K562 (cell line): Measurements from ENCODE around the gene ENTPD5. TPM values are rescaled to one million over a fixed set of nuclear protein-coding genes. Genes with fewer than 3 reads are reported as not detected.

Source experiments
- ATAC-seq: fragments of 200-7000 bp; cut with Tn5 transposase; 3 replicates; pipeline ENCODE4 v1.9.1; 2020; ENCODE audit warnings: moderate library complexity
- BruUV-seq: library from RNA; stranded (reverse); fragments of 400-500 nt; replicated peaks from 2 replicates; lab custom pipeline; 2021; lab: Mats Ljungman, UMichigan
- CTCF ChIA-PET: fragments of 300-600 bp; formaldehyde crosslinking; extraction: SDS; loops from one replicate; lab custom pipeline; 2021; ENCODE audit warnings: low intra/inter-chr PET ratio; lab: Yijun Ruan, JAX
- POLR2A ChIA-PET: fragments of 300-600, 350-650 bp; sonication (Branson Sonifier 250); formaldehyde crosslinking; extraction: SDS; loops from one replicate; lab custom pipeline; 2021; ENCODE audit warnings: antibody characterized with exemption, inconsistent platforms; lab: Yijun Ruan, JAX
- DNase-seq, 4 experiments: peaks; one replicate each; pipeline versions ENCODE4 v3.0.0 to v3.0.0-alpha.2; 2011 to 2018; ENCODE audit warnings: low spot score in 3 of 4, mixed read lengths in 3 of 4; ENCODE audit errors: extremely low read depth in 1 of 4
- FAIRE-seq: peaks from 2 replicates; lab custom pipeline; 2011; peaks lifted over from hg19 to GRCh38; lab: Jason Lieb, UNC
- H2AFZ ChIP-seq: 2 replicates; pipeline ENCODE4 v1.6.0; 2011; ENCODE audit warnings: low read depth, low read length, control low read depth, inconsistent platforms
- H3K27ac ChIP-seq: fragments of 200-600 bp; 3 replicates; pipeline ENCODE4 v1.8.0; 2011; ENCODE audit warnings: low read depth, mild to moderate bottlenecking, control low read depth, inconsistent platforms, low read length, moderate library complexity, mixed read lengths; ENCODE audit errors: extremely low read depth
- H3K27me3 ChIP-seq, 2 experiments: fragments of 300-600 bp in 1 of 2; 2 replicates in 1 of 2; 3 replicates in 1 of 2; pipeline versions ENCODE4 v1.6.0 to v1.8.0; 2011; ENCODE audit warnings: inconsistent platforms in 2 of 2, low read length in 2 of 2, mild to moderate bottlenecking in 1 of 2, mixed read lengths in 1 of 2, moderate library complexity in 1 of 2; ENCODE audit not compliant: control insufficient read depth in 2 of 2, insufficient read depth in 2 of 2
- H3K36me3 ChIP-seq: fragments of 300-600 bp; 3 replicates; pipeline ENCODE4 v1.8.0; 2011; ENCODE audit warnings: mild to moderate bottlenecking, low read length, inconsistent platforms; ENCODE audit not compliant: control insufficient read depth, insufficient read depth
- H3K4me1 ChIP-seq, 2 experiments: fragments of 200-600 bp in 1 of 2; replicated peaks in 1 of 2; 2 replicates in 1 of 2; 3 replicates in 1 of 2; pipeline versions ENCODE4 v1.5.1 to v1.8.0; 2011; ENCODE audit warnings: inconsistent platforms in 2 of 2, low read length in 2 of 2, mild to moderate bottlenecking in 1 of 2, mixed read lengths in 1 of 2, moderate library complexity in 1 of 2; ENCODE audit not compliant: control insufficient read depth in 2 of 2, insufficient read depth in 2 of 2
- H3K4me2 ChIP-seq: 2 replicates; pipeline ENCODE4 v1.6.1; 2011; ENCODE audit warnings: low read length, control low read depth, inconsistent platforms, mixed read lengths; ENCODE audit not compliant: insufficient read depth
- H3K4me3 ChIP-seq: fragments of 200-600 bp; sonication (generic), shearing (Covaris generic); 2 replicates; pipeline ENCODE4 v1.5.1; 2016; ENCODE audit warnings: control low read depth, inconsistent platforms
- H3K79me2 ChIP-seq: fragments of 200-600 bp; 3 replicates; pipeline ENCODE4 v1.8.0; 2011; ENCODE audit warnings: low read length, inconsistent platforms; ENCODE audit not compliant: control insufficient read depth, insufficient read depth
- H3K9ac ChIP-seq, 2 experiments: 2 replicates each; pipeline versions ENCODE4 v1.6.0 to v1.6.1; 2011; ENCODE audit warnings: low read depth in 2 of 2, low read length in 2 of 2, control low read depth in 1 of 2, inconsistent platforms in 1 of 2, mild to moderate bottlenecking in 1 of 2, mixed read lengths in 1 of 2; ENCODE audit not compliant: insufficient read depth in 1 of 2
- H3K9me1 ChIP-seq: one replicate; pipeline ENCODE4 v1.6.0; 2011; ENCODE audit warnings: inconsistent platforms, mild to moderate bottlenecking, low read length, moderate library complexity; ENCODE audit not compliant: control insufficient read depth, insufficient read depth
- H3K9me3 ChIP-seq: replicated peaks from 2 replicates; pipeline ENCODE4 v1.5.1; 2011; ENCODE audit warnings: low read depth, low read length, inconsistent platforms; ENCODE audit not compliant: control insufficient read depth, insufficient read depth
- H4K20me1 ChIP-seq: replicated peaks from 2 replicates; pipeline ENCODE4 v1.6.1; 2011; ENCODE audit warnings: low read length, inconsistent platforms, mixed read lengths; ENCODE audit not compliant: control insufficient read depth, insufficient read depth
- HINFP ChIP-seq: fragments of 450-650 bp; conservative IDR thresholded peaks from 2 replicates; pipeline ENCODE4 v1.6.1; 2016; ENCODE audit warnings: missing genetic modification characterization, low read depth, mild to moderate bottlenecking, control low read depth, missing compliant biosample characterization
- HMGXB4 ChIP-seq: sonication (generic); formaldehyde crosslinking; IDR thresholded peaks from 2 replicates; pipeline ENCODE4 v1.8.1; 2023; ENCODE audit warnings: mild to moderate bottlenecking, missing genetic modification reagents
- MEF2A ChIP-seq: IDR thresholded peaks from 2 replicates; pipeline ENCODE4 v1.6.1; 2011; ENCODE audit warnings: low read depth, mild to moderate bottlenecking, low read length, moderate library complexity; ENCODE audit not compliant: control insufficient read depth
- MTA3 ChIP-seq: fragments of 450-650 bp; formaldehyde crosslinking; IDR thresholded peaks from 2 replicates; pipeline ENCODE4 v1.6.1; 2017; ENCODE audit warnings: mild to moderate bottlenecking, borderline replicate concordance
- NFIC ChIP-seq: fragments of 450-650 bp; IDR thresholded peaks from 2 replicates; pipeline ENCODE4 v1.6.1; 2017; ENCODE audit warnings: mild to moderate bottlenecking, inconsistent platforms
- THRA ChIP-seq: fragments of 450-650 bp; IDR thresholded peaks from 2 replicates; pipeline ENCODE4 v1.6.1; 2017; ENCODE audit warnings: mild to moderate bottlenecking, moderate library complexity
- TRIM24 ChIP-seq, 2 experiments: fragments of 450-650 bp; IDR thresholded peaks; 2 replicates each; pipeline ENCODE4 v1.6.1; 2016
- ZBTB2 ChIP-seq: fragments of 450-650 bp; IDR thresholded peaks from 2 replicates; pipeline ENCODE4 v1.6.1; 2016; ENCODE audit warnings: antibody characterized with exemption
- ZNF124 ChIP-seq: sonication (generic); formaldehyde crosslinking; IDR thresholded peaks from 2 replicates; pipeline ENCODE4 v1.8.1; 2022; ENCODE audit warnings: missing genetic modification reagents
- WGBS: fragments of 100-300 bp; shearing (Covaris generic); methylation state at CpG from one replicate; pipeline ENCODE4 v1.1.6; 2016; ENCODE audit warnings: low coverage, mixed read lengths; ENCODE audit not compliant: insufficient coverage; ENCODE audit errors: missing lambda C conversion rate; 5-methylcytosine and 5-hydroxymethylcytosine counted together
- in situ Hi-C: fragments of 300-500 bp; cut with MboI; formaldehyde crosslinking; loops from 4 replicates; pipeline ENCODE4 v1.15.0; 2018; ENCODE audit warnings: inconsistent platforms, mixed read lengths
- intact Hi-C: fragments of 100-400 bp; cut with micrococcal nuclease; formaldehyde crosslinking; loops from 2 replicates; pipeline ENCODE4 v1.14.2; 2022
- polyA plus RNA-seq, 8 experiments: library from polyadenylated mRNA; depleted of rRNA in 4 of 8; stranded (reverse) in 5 of 8; unstranded in 3 of 8; fragments of >200 nt; fragmentation: Nextera tagmentation in 2 of 8; fragmentation: Illumina TruSeq in 1 of 8; extraction: Ambion mirVana in 2 of 8; extraction: Trizol in 1 of 8; gene quantifications; 2 replicates each; pipeline versions ENCODE4 v1.2.1 to v1.2.3, GENCODE V29; 2011 to 2014; ENCODE audit warnings: inconsistent platforms in 1 of 8, missing spikeins in 1 of 8
- total RNA-seq, 7 experiments: library from RNA; depleted of rRNA in 6 of 7; stranded (reverse); fragments of >200 nt in 6 of 7; fragmentation: Illumina TruSeq in 2 of 7; extraction: Trizol in 2 of 7; gene quantifications; 2 replicates each; pipeline versions ENCODE4 v1.2.1 to v1.2.3, GENCODE V29; 2011 to 2021; ENCODE audit warnings: low replicate concordance in 1 of 7

The ENTPD5 gene
- total and polyA plus RNA-seq, 9 of the 15 experiments (the other 6 are each of a cell fraction or from before 2014, with no cell fraction given), result 2.7 to 15.3 (median 10.3) TPM

GRCh38 chr14:73996731-73997107, 22.4 kb downstream of the ENTPD5 start:
- Histone ChIP-seq H4K20me1 (no peaks in the 10 kb centered on the region), H3K9me1 (no peaks in the 10 kb centered on the region), H2AFZ (no peak overlapping the region), H3K4me3 (no peak overlapping the region), H3K4me1 (no peaks in the 10 kb centered on the region), H3K27ac (no peak overlapping the region), H3K9ac (no peak overlapping the region), H3K9me3 (no peaks in the 10 kb centered on the region), H3K27me3 (no peaks in the 10 kb centered on the region), H3K79me2 (no peaks in the 10 kb centered on the region), H3K4me2 (no peak overlapping the region), H3K36me3 (peaks cover 18% of the 10 kb centered on the region; the same call in 2 of the 3 replicates)
- CTCF ChIA-PET, result no interaction called here
- no peak for ATAC-seq
- no TSS peak for BruUV-seq
- in situ Hi-C loops (no loop called here), intact Hi-C loops (no loop called here)
- DNase-seq, result no peak
- WGBS, result 27% methylated on average over 2 of the region's 2 CpGs
- FAIRE-seq, result no peak
- POLR2A ChIA-PET, result interaction anchor here (0.7 to 1.0 kb wide), 3 partner anchors 10 to 61 kb away, joined by 3 to 6 read pairs (median 3); no protein-coding TSS in a partner anchor
- TF ChIP-seq ZBTB2 (no peak), THRA (no peak), HINFP (tag) (no peak), ZNF124 (no peak), MTA3 (no peak), TRIM24 (IDR thresholded peaks at IDR 0.05) (no peak), NFIC (no peak), HMGXB4 (no peak), MEF2A (no peak)
